MG63 (cell line): ENCODE data around the gene GPR158. TPM values are rescaled to one million over a fixed set of nuclear protein-coding genes. Genes with fewer than 3 reads are reported as not detected.

Experiments
- DNase-seq: peaks from one replicate; pipeline ENCODE4 v3.0.0-alpha.2; 2020
- H3K27me3 ChIP-seq: fragments of 250-450 bp; sonication (Bioruptor Pico); 2 replicates; pipeline ENCODE4 v1.5.1; 2020; ENCODE audit warnings: mild to moderate bottlenecking, moderate library complexity
- H3K36me3 ChIP-seq: fragments of 250-450 bp; sonication (Bioruptor Pico); 2 replicates; pipeline ENCODE4 v1.5.1; 2020; ENCODE audit warnings: mild to moderate bottlenecking, moderate library complexity
- H3K4me3 ChIP-seq: fragments of 250-450 bp; sonication (Bioruptor Pico); 2 replicates; pipeline ENCODE4 v1.5.1; 2020; ENCODE audit warnings: mild to moderate bottlenecking, moderate library complexity
- H3K9me3 ChIP-seq: fragments of 250-450 bp; sonication (Bioruptor Pico); 2 replicates; pipeline ENCODE4 v1.5.1; 2020; ENCODE audit warnings: mild to moderate bottlenecking, moderate library complexity
- total RNA-seq: library from RNA; depleted of rRNA; stranded (reverse); fragments of >200 nt; shearing (Covaris generic); gene quantifications from 2 replicates; pipeline ENCODE4 v1.2.3, GENCODE V29; 2014; ENCODE audit warnings: low replicate concordance

Gene GPR158
- total RNA-seq, 1 experiment from 2014 or later, result not detected

- Histone ChIP-seq H3K27me3 (no peaks in the 10 kb centered on the region), H3K9me3 (no peaks in the 10 kb centered on the region), H3K4me3 (no peak overlapping the region), H3K36me3 (no peaks in the 10 kb centered on the region)
- no peak for DNase-seq
These were observed 261.6 kb downstream of the GPR158 start for GRCh38 chr10:25436431-25436830.

- Histone ChIP-seq H3K4me3 (no peak overlapping the region), H3K36me3 (no peaks in the 10 kb centered on the region), H3K9me3 (no peaks in the 10 kb centered on the region), H3K27me3 (no peaks in the 10 kb centered on the region)
- no peak for DNase-seq
These were observed 266.5 kb downstream of the GPR158 start for GRCh38 chr10:25441270-25441669.

GRCh38 chr10:25444266-25444665 is 269.5 kb downstream of the GPR158 start:
- H3K36me3 ChIP-seq, result no peaks in the 10 kb centered on the region
- H3K4me3 ChIP-seq, result no peak overlapping the region
- H3K27me3 ChIP-seq, result no peaks in the 10 kb centered on the region
- no peaks in the 10 kb centered on the region for H3K9me3 ChIP-seq
- DNase-seq, result no peak

- no peaks in the 10 kb centered on the region for H3K9me3 ChIP-seq
- DNase-seq, result no peak
These were observed 276.6 kb downstream of the GPR158 start for GRCh38 chr10:25451401-25451800.

GRCh38 chr10:25453619-25454018 is 278.8 kb downstream of the GPR158 start:
- no peak for DNase-seq
- no peaks in the 10 kb centered on the region for H3K27me3 ChIP-seq
- no peak overlapping the region for H3K4me3 ChIP-seq
- H3K36me3 ChIP-seq, result no peaks in the 10 kb centered on the region
- H3K9me3 ChIP-seq, result no peaks in the 10 kb centered on the region

More at GRCh38 chr10:25451401-25451800, 276.6 kb downstream of the GPR158 start:
- Histone ChIP-seq H3K36me3 (no peaks in the 10 kb centered on the region), H3K27me3 (no peaks in the 10 kb centered on the region), H3K4me3 (no peak overlapping the region)

GRCh38 chr10:25455980-25456567 is 281.3 kb downstream of the GPR158 start:
- no peaks in the 10 kb centered on the region for H3K36me3 ChIP-seq
- H3K27me3 ChIP-seq, result no peaks in the 10 kb centered on the region
- H3K9me3 ChIP-seq, result no peaks in the 10 kb centered on the region
- DNase-seq, result no peak
- H3K4me3 ChIP-seq, result no peak overlapping the region

- no peaks in the 10 kb centered on the region for H3K36me3 ChIP-seq
- no peaks in the 10 kb centered on the region for H3K27me3 ChIP-seq
- H3K9me3 ChIP-seq, result no peaks in the 10 kb centered on the region
- H3K4me3 ChIP-seq, result no peak overlapping the region
- DNase-seq, result no peak
These were observed 282.8 kb downstream of the GPR158 start for GRCh38 chr10:25457552-25457951.

- Histone ChIP-seq H3K9me3 (no peaks in the 10 kb centered on the region), H3K36me3 (no peaks in the 10 kb centered on the region), H3K4me3 (no peak overlapping the region), H3K27me3 (no peaks in the 10 kb centered on the region)
- no peak for DNase-seq
These were observed 291.0 kb downstream of the GPR158 start for GRCh38 chr10:25465582-25466372.

GRCh38 chr10:25467881-25468280 is 293.1 kb downstream of the GPR158 start:
- Histone ChIP-seq H3K4me3 (no peak overlapping the region), H3K36me3 (no peaks in the 10 kb centered on the region), H3K9me3 (no peaks in the 10 kb centered on the region), H3K27me3 (no peaks in the 10 kb centered on the region)
- no peak for DNase-seq

GRCh38 chr10:25481467-25481866 is 306.7 kb downstream of the GPR158 start:
- H3K36me3 ChIP-seq, result no peaks in the 10 kb centered on the region
- H3K27me3 ChIP-seq, result peaks cover 3% of the 10 kb centered on the region
- no peak for DNase-seq
- no peak overlapping the region for H3K4me3 ChIP-seq
- no peaks in the 10 kb centered on the region for H3K9me3 ChIP-seq

- no peaks in the 10 kb centered on the region for H3K9me3 ChIP-seq
- no peak overlapping the region for H3K4me3 ChIP-seq
- no peak for DNase-seq
- peaks cover 3% of the 10 kb centered on the region for H3K27me3 ChIP-seq
- H3K36me3 ChIP-seq, result no peaks in the 10 kb centered on the region
These were observed 309.2 kb downstream of the GPR158 start for GRCh38 chr10:25483999-25484398.

- no peaks in the 10 kb centered on the region for H3K9me3 ChIP-seq
- no peak for DNase-seq
- peaks cover 3% of the 10 kb centered on the region for H3K27me3 ChIP-seq
- no peak overlapping the region for H3K4me3 ChIP-seq
- H3K36me3 ChIP-seq, result no peaks in the 10 kb centered on the region
These were observed 312.5 kb downstream of the GPR158 start for GRCh38 chr10:25487266-25487665.

GRCh38 chr10:25492040-25492439 is 317.2 kb downstream of the GPR158 start:
- H3K9me3 ChIP-seq, result no peaks in the 10 kb centered on the region
- no peaks in the 10 kb centered on the region for H3K27me3 ChIP-seq
- no peaks in the 10 kb centered on the region for H3K36me3 ChIP-seq
- DNase-seq, result no peak
- no peak overlapping the region for H3K4me3 ChIP-seq

GRCh38 chr10:25492680-25493079 is 317.9 kb downstream of the GPR158 start:
- DNase-seq, result no peak
- no peak overlapping the region for H3K4me3 ChIP-seq

GRCh38 chr10:25493122-25493893 is 318.5 kb downstream of the GPR158 start:
- H3K4me3 ChIP-seq, result no peak overlapping the region
- H3K27me3 ChIP-seq, result no peaks in the 10 kb centered on the region
- no peaks in the 10 kb centered on the region for H3K9me3 ChIP-seq
- DNase-seq, result peak; percentile 10
- no peaks in the 10 kb centered on the region for H3K36me3 ChIP-seq

More at GRCh38 chr10:25492680-25493079, 317.9 kb downstream of the GPR158 start:
- Histone ChIP-seq H3K27me3 (no peaks in the 10 kb centered on the region), H3K36me3 (no peaks in the 10 kb centered on the region), H3K9me3 (no peaks in the 10 kb centered on the region)

GRCh38 chr10:25497246-25497645 is 322.4 kb downstream of the GPR158 start:
- no peaks in the 10 kb centered on the region for H3K9me3 ChIP-seq
- H3K27me3 ChIP-seq, result no peaks in the 10 kb centered on the region
- no peak overlapping the region for H3K4me3 ChIP-seq
- DNase-seq, result no peak
- no peaks in the 10 kb centered on the region for H3K36me3 ChIP-seq

- H3K36me3 ChIP-seq, result no peaks in the 10 kb centered on the region
- H3K4me3 ChIP-seq, result no peak overlapping the region
- H3K27me3 ChIP-seq, result no peaks in the 10 kb centered on the region
- no peak for DNase-seq
- no peaks in the 10 kb centered on the region for H3K9me3 ChIP-seq
These were observed 323.8 kb downstream of the GPR158 start for GRCh38 chr10:25498645-25499044.
